GM21576 (cell line): ENCODE results near the gene CFAP300.
A peak's percentile ranks its signal among the peaks of the same experiment; 100 is the strongest.

Source experiments
- ATAC-seq: cut with Tn5 transposase; IDR thresholded peaks from one replicate; pipeline ENCODE4 v1.9.1; 2021; ENCODE audit warnings: mild to moderate bottlenecking, moderate library complexity; ENCODE audit not compliant: unreplicated experiment

The CFAP300 gene

GRCh38 chr11:102071497-102072472, 24.5 kb downstream of the CFAP300 start:
- ATAC-seq: no peak

DNA sequence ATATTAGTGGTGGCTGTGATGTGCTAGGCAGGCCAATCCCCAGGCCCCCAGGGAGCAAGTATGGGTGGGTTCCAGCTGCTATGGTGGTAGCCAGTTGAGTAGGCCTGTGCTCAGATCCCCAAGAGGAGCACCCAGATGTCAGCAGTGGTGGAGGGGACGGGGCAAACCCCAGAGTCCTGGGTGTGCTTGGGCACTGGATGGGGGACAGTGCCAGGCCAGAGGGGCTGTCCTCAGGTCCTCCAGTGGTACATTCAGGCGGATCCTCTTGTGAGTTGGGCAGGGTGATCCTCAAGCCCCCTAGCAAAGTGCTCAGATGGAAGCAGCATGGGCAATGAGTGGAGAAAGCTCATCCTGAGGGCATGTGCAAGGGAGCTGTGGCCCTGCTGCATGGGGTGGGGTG, 26.0 kb downstream of the CFAP300 start:
- ATAC-seq: no peak

GRCh38 chr11:102079625-102080024, 32.4 kb downstream of the CFAP300 start:
- no peak for ATAC-seq

- no peak for ATAC-seq
These were observed 34.1 kb downstream of the CFAP300 start for GRCh38 chr11:102081313-102081712.

GRCh38 chr11:102085864-102086551, 38.8 kb downstream of the CFAP300 start:
- no peak for ATAC-seq

DNA sequence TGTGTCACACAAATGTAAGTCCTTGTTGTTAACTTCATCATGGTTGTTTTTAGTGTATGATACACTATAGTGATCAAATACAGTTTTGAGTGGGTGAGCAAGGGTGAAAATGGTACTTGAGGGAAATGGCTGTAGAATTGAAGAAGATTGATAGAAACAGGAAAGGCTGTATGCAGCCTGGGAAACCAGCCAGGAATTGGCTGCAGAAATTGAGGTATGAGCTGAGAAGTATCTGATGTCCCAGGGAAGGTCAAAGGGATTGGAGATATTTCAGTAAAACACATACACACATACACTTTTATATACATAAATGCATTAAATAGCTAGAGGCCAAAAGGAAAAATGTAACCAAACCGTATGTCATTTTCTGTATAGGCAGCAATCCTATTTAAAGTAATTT, 49.9 kb downstream of the CFAP300 start:
- ATAC-seq: no peak

DNA sequence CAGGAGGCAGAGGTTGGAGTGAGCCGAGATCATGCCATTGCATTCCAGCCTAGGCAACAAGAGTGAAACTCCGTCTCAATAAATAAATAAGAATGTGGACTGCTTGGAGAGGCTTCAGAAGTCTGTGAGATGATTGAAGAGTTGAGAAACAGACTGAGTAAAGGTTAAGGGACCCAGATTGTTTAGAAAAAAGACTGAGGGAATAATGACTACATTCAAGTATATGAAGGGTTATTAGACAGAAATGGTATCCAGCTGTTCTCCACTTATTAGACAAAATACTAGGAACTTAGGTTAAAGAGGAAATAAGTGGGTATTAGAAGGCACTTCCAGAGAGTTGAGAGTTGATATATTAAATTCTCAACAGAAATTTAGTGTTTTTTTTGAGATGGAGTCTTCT, 52.5 kb downstream of the CFAP300 start:
- no peak for ATAC-seq

DNA sequence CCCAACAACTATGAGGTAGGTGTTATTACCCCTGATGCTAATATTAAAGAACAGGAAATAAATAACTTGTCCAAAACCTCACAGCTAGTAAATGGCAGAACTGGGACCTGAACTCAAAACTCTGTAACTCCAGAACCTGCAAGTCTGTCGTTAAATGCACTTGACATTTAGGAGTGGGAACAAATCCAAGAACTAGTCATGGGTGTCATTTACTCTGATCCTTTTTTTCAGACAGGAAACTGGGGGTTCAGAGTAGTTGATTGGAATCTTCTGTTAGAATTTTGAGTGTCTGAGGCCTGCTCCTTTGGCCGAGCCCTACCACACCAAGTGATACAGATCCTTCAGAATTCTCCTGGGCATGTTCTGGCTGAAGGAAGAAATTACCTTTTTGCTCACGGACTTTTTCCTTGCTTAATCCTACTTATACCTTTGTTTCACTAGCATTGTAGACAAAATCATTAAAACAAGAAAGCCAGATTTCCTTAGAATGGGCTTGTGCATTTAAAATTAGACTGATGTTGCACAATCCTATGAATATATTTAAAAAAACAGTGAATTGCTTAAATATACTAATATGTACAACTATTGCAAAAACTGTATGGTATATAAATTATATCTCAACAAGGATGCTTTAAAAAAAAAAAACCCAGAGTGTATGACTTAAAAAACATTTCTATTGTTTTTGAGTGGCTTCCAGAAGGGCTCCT, 61.6 kb downstream of the CFAP300 start:
- no peak for ATAC-seq

DNA sequence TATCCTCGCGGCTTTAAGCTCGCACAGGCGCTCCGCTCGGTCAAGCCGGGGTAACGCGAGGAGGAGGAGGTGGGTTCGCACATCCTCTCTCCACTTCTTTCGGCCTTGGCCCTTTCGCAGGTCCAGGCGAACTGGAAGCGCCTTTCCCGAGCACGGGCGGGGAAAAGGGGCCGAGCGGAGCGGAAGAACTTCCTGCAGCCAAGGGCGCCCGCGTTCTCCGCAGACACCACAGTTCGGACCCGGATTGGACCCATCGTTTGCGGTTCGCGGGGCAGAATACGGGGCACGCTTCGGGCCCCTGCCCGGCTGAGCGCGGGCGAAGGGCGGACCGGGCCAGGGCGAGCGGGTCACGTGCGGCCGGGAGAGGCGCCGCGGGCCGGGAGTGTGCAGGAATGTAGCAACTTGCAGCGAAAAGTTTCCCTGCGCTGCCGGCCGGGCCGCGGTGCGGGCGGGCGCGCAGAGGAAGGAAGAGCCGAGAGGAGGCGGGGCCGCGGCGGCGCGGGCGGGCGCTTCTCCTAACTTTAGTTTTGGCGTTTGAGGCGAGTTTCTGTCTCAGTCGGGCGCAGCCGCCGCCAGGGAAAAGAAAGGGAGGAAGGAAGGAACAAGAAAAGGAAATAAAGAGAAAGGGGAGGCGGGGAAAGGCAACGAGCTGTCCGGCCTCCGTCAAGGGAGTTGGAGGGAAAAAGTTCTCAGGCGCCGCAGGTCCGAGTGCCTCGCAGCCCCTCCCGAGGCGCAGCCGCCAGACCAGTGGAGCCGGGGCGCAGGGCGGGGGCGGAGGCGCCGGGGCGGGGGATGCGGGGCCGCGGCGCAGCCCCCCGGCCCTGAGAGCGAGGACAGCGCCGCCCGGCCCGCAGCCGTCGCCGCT, 62.9 kb downstream of the CFAP300 start, which contains the start of gene YAP1:
Gene YAP1, plus strand, starts transcription at position 552 of the 865 bp plus-strand sequence. CDS start 402 bp downstream, outside the sequence.
- peak; percentile 87 for ATAC-seq

GRCh38 chr11:102110761-102111010, 63.4 kb downstream of the CFAP300 start:
- peak; percentile 17 for ATAC-seq

DNA sequence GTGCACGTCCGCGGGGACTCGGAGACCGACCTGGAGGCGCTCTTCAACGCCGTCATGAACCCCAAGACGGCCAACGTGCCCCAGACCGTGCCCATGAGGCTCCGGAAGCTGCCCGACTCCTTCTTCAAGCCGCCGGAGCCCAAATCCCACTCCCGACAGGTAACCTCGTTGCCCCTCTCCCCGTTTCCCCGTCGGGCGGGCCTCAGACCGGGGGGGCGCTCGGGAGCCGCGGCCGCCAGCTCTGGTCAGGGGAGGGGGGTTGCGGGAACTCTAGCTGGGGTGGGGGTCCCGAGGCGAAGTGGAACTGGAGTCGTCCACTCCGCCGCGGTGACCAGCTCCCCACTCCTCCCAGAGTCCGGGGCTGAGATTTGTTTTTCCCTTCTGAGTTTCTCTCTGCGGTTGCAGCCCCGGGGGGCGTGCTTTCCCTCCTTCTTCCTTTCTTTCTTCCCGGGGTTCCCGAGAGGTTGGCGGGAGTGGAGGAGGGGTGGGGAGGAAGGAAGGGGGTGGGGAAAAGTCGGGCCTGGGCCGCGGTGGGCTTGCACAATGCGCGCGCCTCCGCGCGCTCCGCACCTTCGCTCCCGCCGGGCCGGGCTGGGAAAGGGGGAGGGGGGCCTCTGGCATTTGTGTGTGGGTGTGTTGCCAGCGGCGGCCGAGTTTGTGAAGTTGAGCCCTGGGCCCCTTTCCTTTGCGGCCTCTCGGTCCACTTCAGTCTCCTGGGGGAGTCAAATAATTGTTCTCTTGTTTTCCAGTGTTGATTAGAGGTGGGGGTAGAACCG, 64.0 kb downstream of the CFAP300 start:
- no peak for ATAC-seq

GRCh38 chr11:102111787-102112508, 64.7 kb downstream of the CFAP300 start:
- no peak for ATAC-seq

GRCh38 chr11:102112509-102112821, 65.2 kb downstream of the CFAP300 start:
- no peak for ATAC-seq

GRCh38 chr11:102114032-102114431, 66.8 kb downstream of the CFAP300 start:
- no peak for ATAC-seq

- ATAC-seq: no peak
These were observed 68.3 kb downstream of the CFAP300 start for GRCh38 chr11:102115557-102115956.

GRCh38 chr11:102116453-102117205, 69.4 kb downstream of the CFAP300 start:
- ATAC-seq: no peak

DNA sequence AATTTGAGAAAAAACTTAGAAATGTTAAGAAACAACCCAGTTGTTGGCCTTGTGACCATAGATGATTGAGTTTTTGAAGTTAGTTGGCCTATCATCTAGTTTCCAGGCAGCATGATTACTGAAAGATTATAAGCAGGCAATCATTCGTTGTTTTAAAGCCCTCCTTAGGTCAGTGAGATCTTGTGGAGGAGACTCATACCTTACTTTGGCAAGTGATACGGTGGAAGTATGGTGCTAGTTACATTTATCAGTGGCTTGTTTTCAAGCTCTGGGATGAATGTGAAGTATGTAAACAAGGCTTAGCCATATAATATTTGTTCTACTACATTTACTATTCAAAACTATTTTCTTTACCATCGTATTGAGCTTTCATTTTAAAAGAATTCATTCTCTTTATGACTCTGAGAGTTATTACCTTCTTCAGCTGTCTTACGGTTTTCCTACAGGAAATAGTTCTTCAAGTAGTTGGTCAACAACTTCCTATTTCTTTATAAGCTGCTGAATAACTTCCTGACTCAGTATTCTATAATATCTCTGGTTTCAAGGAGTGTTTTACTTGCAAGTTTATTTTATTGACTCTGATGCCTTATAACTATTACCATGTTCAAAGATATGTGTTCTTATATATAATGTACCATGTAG, 70.4 kb downstream of the CFAP300 start:
- no peak for ATAC-seq

DNA sequence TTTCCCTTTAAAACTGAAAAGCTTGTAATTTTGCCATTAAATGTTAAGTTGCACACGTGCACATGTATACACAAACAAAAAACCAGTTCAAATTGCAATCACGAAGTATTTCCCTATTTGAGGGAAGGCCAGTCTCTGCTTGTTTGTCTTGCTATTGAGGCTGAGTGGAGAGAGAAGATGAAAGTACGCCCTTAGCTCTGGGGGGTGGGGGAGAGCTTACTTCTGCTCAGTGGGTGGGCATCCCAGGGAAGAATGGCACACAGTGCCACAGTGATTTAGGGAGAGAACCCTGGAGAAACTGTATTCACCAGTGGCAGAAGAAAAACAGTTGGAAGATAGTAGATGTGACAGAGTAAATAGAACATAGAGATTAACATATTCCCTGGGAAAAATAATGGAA, 71.7 kb downstream of the CFAP300 start:
- ATAC-seq: no peak
